GM12892 (cell line): Measurements from ENCODE around the gene NADSYN1.

Experiments
- POLR2A ChIP-seq: IDR thresholded peaks from 2 replicates; pipeline ENCODE4 v1.6.1; 2011; ENCODE audit warnings: low read depth, low read length, control low read depth
- POLR2AphosphoS5 ChIP-seq: IDR thresholded peaks from 2 replicates; pipeline ENCODE4 v1.6.1; 2011; ENCODE audit warnings: low read depth, low read length, control low read depth

DNA sequence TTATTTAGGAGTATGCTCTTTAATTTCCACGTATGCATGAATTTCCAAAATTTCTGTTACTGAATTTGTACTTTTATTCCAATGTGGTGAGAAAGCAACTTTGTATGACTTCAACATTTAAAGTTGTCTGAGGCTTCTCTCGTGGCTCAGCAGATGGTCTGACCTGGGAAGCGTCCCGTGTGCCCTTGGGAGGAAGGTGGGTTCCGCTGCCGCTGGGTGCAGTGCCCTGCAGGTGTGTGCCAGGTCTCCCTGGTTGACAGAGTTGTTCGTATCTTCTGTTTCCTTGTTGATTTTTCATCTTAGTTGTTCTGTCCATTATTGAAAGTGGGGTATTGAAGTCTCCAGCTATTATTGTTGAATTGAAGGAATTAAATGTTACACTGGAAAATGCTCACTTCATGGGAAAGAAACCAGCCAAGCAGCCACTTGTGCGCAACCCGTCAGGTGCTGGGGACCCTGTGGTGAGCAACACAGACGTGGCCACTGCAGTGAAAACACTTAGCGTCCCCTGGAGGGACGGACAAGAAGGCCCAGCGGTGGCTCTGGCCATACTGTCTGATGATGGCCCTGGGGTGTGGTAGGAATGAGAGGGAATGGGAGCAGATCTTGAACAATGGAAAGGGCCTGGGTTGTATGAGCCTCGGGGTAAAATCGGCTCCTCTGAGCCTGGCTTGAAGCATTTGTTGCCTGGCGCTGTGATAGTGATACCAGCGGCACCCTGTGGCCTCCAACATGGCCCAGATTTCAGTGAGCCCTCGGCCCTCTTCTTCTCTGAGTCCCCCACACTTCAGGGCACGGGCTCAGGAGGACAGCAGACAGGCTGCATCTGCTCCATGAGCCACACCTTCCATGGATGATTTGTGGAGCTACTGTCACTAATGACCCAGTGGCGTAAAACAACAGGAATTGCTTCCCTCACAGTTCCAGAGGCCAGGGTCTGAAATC lies 42.6 kb downstream of the NADSYN1 start:
- TF ChIP-seq POLR2A (no peak), POLR2AphosphoS5 (no peak)
